HCT116 (cell line): ENCODE data around the gene CFAP300. TPM values are rescaled to one million over a fixed set of nuclear protein-coding genes. Genes with fewer than 3 reads are reported as not detected.

ENCODE experiments used
- ATAC-seq: fragments of 200-7000 bp; cut with Tn5 transposase; 2 replicates; pipeline ENCODE4 v1.9.1; 2020; ENCODE audit warnings: mild to moderate bottlenecking, moderate library complexity
- BruUV-seq: library from RNA; stranded (reverse); fragments of 400-500 nt; replicated peaks from 2 replicates; lab custom pipeline; 2021; lab: Mats Ljungman, UMichigan
- CTCF ChIA-PET: fragments of 300-600 bp; sonication (Branson Sonifier 250); formaldehyde crosslinking; loops from one replicate; lab custom pipeline; 2021; ENCODE audit warnings: antibody characterized with exemption; lab: Charles Lee
- POLR2A ChIA-PET: fragments of 300-600, 350-600 bp; sonication (Branson Sonifier 250); formaldehyde crosslinking; loops from one replicate; lab custom pipeline; 2021; ENCODE audit warnings: antibody characterized with exemption; lab: Charles Lee
- RAD21 ChIA-PET, 2 experiments: fragments of 300-600 bp; sonication (Branson Sonifier 250); formaldehyde crosslinking; loops; one replicate each; lab custom pipeline; 2023; ENCODE audit warnings: low total read pairs in 2 of 2; ENCODE audit not compliant: uncharacterized antibody in 2 of 2, unreplicated experiment in 2 of 2, low non-redundant PET in 1 of 2; lab: Charles Lee
- DNase-seq: peaks from one replicate; pipeline ENCODE4 v3.0.0-alpha.2; 2010; ENCODE audit warnings: low read depth, low spot score
- H2AFZ ChIP-seq: fragments of 200-600 bp; shearing (Covaris generic), sonication (generic); 2 replicates; pipeline ENCODE4 v1.6.1; 2017; ENCODE audit warnings: low read depth, mixed run types, mixed read lengths, antibody characterized with exemption, low read length; ENCODE audit not compliant: poor library complexity, severe bottlenecking
- H3K27ac ChIP-seq: 2 replicates; pipeline ENCODE4 v1.5.1; 2012; ENCODE audit warnings: low read depth, low read length
- H3K27me3 ChIP-seq: fragments of 200-600 bp; sonication (generic); 2 replicates; pipeline ENCODE4 v1.6.1; 2016; ENCODE audit warnings: mixed run types, low read length, mixed read lengths; ENCODE audit not compliant: insufficient read depth
- H3K36me3 ChIP-seq, 2 experiments: fragments of 200-500 bp in 1 of 2; fragments of 200-600 bp in 1 of 2; sonication (Bioruptor generic) in 1 of 2; sonication (generic) in 1 of 2; 2 replicates each; pipeline versions ENCODE4 v1.5.1 to v1.6.1; 2014 to 2016; ENCODE audit warnings: low read length in 2 of 2, inconsistent platforms in 1 of 2, mixed read lengths in 1 of 2, mixed run types in 1 of 2; ENCODE audit not compliant: insufficient read depth in 2 of 2, control insufficient read depth in 1 of 2
- H3K4me1 ChIP-seq, 2 experiments: fragments of 200-600 bp in 1 of 2; sonication (generic) in 1 of 2; 2 replicates each; pipeline versions ENCODE4 v1.5.1 to v1.6.1; 2012 to 2017; ENCODE audit warnings: low read length in 2 of 2, inconsistent platforms in 1 of 2, mild to moderate bottlenecking in 1 of 2, mixed read lengths in 1 of 2, mixed run types in 1 of 2, moderate library complexity in 1 of 2; ENCODE audit not compliant: insufficient read depth in 2 of 2, control insufficient read depth in 1 of 2
- H3K4me2 ChIP-seq: fragments of 200-600 bp; sonication (generic); 2 replicates; pipeline ENCODE4 v1.6.1; 2017; ENCODE audit warnings: mixed run types, low read length, mixed read lengths
- H3K4me3 ChIP-seq, 2 experiments: fragments of 200-600 bp in 1 of 2; sonication (generic) in 1 of 2; replicated peaks in 1 of 2; 2 replicates each; pipeline ENCODE4 v1.5.1; 2011 to 2016; ENCODE audit warnings: low read length in 2 of 2, control low read depth in 1 of 2, low read depth in 1 of 2, mild to moderate bottlenecking in 1 of 2, mixed read lengths in 1 of 2, mixed run types in 1 of 2
- H3K79me2 ChIP-seq: fragments of 200-600 bp; sonication (generic); 2 replicates; pipeline ENCODE4 v1.6.1; 2017; ENCODE audit warnings: mild to moderate bottlenecking, mixed run types, low read length, moderate library complexity, mixed read lengths; ENCODE audit not compliant: insufficient read depth
- H3K9ac ChIP-seq: fragments of 200-600 bp; sonication (generic); 2 replicates; pipeline ENCODE4 v1.6.1; 2016; ENCODE audit warnings: low read length, mixed read lengths
- H3K9me2 ChIP-seq: fragments of 200-600 bp; sonication (generic), shearing (Covaris generic); 2 replicates; pipeline ENCODE4 v1.6.1; 2017; ENCODE audit warnings: mixed run types, mild to moderate bottlenecking, moderate library complexity; ENCODE audit not compliant: insufficient read depth
- H3K9me3 ChIP-seq, 2 experiments: fragments of 200-500 bp in 1 of 2; fragments of 200-600 bp in 1 of 2; sonication (Bioruptor generic) in 1 of 2; sonication (generic) in 1 of 2; 2 replicates each; pipeline ENCODE4 v1.6.1; 2014 to 2017; ENCODE audit warnings: low read length in 2 of 2, mixed read lengths in 2 of 2, inconsistent platforms in 1 of 2, low read depth in 1 of 2, mild to moderate bottlenecking in 1 of 2, mixed run types in 1 of 2, moderate library complexity in 1 of 2; ENCODE audit not compliant: control insufficient read depth in 1 of 2, insufficient read depth in 1 of 2
- H4K20me1 ChIP-seq: fragments of 200-600 bp; sonication (generic), shearing (Covaris generic); 2 replicates; pipeline ENCODE4 v1.6.1; 2017; ENCODE audit warnings: mixed run types, mild to moderate bottlenecking, moderate library complexity; ENCODE audit not compliant: insufficient read depth
- CEBPB ChIP-seq: IDR thresholded peaks from 2 replicates; pipeline ENCODE4 v1.6.1; 2012; ENCODE audit warnings: low read depth
- EGR1 ChIP-seq: IDR thresholded peaks from 2 replicates; pipeline ENCODE4 v1.6.1; 2012; ENCODE audit warnings: low read depth
- EZH2 ChIP-seq: fragments of 200-600 bp; sonication (generic); IDR thresholded peaks from 2 replicates; pipeline ENCODE4 v1.6.1; 2017; ENCODE audit warnings: antibody characterized with exemption, mixed run types
- EZH2phosphoT487 ChIP-seq: fragments of 200-600 bp; IDR thresholded peaks from 2 replicates; pipeline ENCODE4 v1.6.1; 2018; ENCODE audit warnings: antibody characterized with exemption, borderline replicate concordance
- JUND ChIP-seq: IDR thresholded peaks from 2 replicates; pipeline ENCODE4 v1.6.1; 2012
- POLR2A ChIP-seq: IDR thresholded peaks from 2 replicates; pipeline ENCODE4 v1.7.0; 2011; ENCODE audit warnings: borderline replicate concordance; ENCODE audit not compliant: insufficient read depth, insufficient read length; ENCODE audit errors: extremely low read depth
- POLR2AphosphoS5 ChIP-seq: IDR thresholded peaks from 2 replicates; pipeline ENCODE4 v1.6.1; 2011; ENCODE audit warnings: mild to moderate bottlenecking, low read depth, low read length, moderate library complexity
- SIN3A ChIP-seq: IDR thresholded peaks from 2 replicates; pipeline ENCODE4 v1.6.1; 2012; ENCODE audit warnings: low read depth
- SRF ChIP-seq: IDR thresholded peaks from 2 replicates; pipeline ENCODE4 v1.6.1; 2012; ENCODE audit warnings: low read depth
- TCF7L2 ChIP-seq: IDR thresholded peaks from 2 replicates; pipeline ENCODE4 v1.7.0; 2011; ENCODE audit warnings: borderline replicate concordance, inconsistent platforms; ENCODE audit not compliant: insufficient read depth, insufficient read length; ENCODE audit errors: extremely low read depth
- YY1 ChIP-seq: IDR thresholded peaks from 2 replicates; pipeline ENCODE4 v1.6.1; 2011; ENCODE audit warnings: low read length, low read depth, moderate library complexity, mild to moderate bottlenecking; ENCODE audit not compliant: insufficient replicate concordance; ENCODE audit errors: extremely low read depth
- ZFX ChIP-seq: fragments of 450-650 bp; IDR thresholded peaks from 2 replicates; pipeline ENCODE4 v1.6.1; 2017
- ZNF274 ChIP-seq: fragments of 200-500 bp; sonication (Bioruptor generic); IDR thresholded peaks from 2 replicates; pipeline ENCODE4 v1.6.1; 2014; ENCODE audit warnings: mild to moderate bottlenecking, low read depth, low read length, inconsistent platforms
- intact Hi-C: fragments of 100-400 bp; cut with micrococcal nuclease; formaldehyde crosslinking; loops from 2 replicates; pipeline ENCODE4 v1.10.0; 2022
- total RNA-seq: library from RNA; stranded (reverse); gene quantifications from one replicate; pipeline ENCODE4 v1.2.1, GENCODE V29; 2021; ENCODE audit not compliant: unreplicated experiment
- TF ChIP-seq, protein P1 (sequence below): IDR thresholded peaks from 2 replicates; pipeline ENCODE4 v1.6.1; 2012
- TF ChIP-seq, protein P2 (sequence below): IDR thresholded peaks from 2 replicates; pipeline ENCODE4 v1.6.1; 2011; ENCODE audit warnings: mild to moderate bottlenecking, low read length, moderate library complexity; ENCODE audit not compliant: insufficient replicate concordance; ENCODE audit errors: extremely low read depth
- TF ChIP-seq, protein P3 (sequence below): IDR thresholded peaks from 2 replicates; pipeline ENCODE4 v1.6.1; 2012; ENCODE audit warnings: low read depth
- TF ChIP-seq, protein P4 (sequence below), 3 experiments: fragments of 200-600 bp in 1 of 3; sonication (generic) in 1 of 3; IDR thresholded peaks in 2 of 3; conservative IDR thresholded peaks in 1 of 3; 2 replicates each; pipeline ENCODE4 v1.5.1; 2012 to 2017; ENCODE audit warnings: low read depth in 2 of 3, low read length in 2 of 3, antibody characterized with exemption in 1 of 3, borderline replicate concordance in 1 of 3, control low read depth in 1 of 3, mild to moderate bottlenecking in 1 of 3, mixed read lengths in 1 of 3, mixed run types in 1 of 3, moderate library complexity in 1 of 3; ENCODE audit not compliant: insufficient read depth in 1 of 3

The CFAP300 gene
- total RNA-seq, 1 experiment from 2014 or later = not detected

DNA sequence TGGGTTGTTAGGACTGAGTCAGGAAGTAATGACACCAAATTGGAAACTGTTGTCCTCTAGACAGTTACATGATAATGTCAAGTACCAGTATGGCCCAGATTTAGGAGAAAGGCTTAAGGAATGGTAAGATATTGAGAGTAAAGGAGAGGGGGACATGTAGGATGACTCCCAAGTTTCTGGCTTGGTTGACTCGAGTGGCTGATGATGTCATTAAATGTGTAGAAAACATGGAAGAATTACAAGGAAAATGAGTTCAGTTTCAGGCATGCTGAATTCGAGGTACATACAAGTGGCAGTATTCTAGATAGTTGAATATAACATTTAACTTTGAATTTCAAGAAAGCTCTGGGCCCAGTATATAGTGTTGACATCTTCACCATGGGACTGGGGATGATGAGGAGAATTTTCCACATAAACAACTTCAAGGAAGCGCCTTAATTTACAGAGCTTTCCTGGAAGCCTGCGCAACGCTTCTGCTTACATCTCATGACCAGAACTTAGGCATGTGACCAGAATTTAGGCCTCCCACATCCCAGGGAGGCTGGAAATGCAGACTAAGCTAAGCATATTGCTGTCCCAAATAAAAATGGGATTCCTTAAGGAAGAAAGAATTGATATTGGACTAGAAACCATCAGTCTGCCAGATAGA, 3.8 kb downstream of the CFAP300 start:
- Histone ChIP-seq H4K20me1 (no peaks in the 10 kb centered on the region), H3K4me1 (no peaks in the 10 kb centered on the region), H3K4me3 (no peak overlapping the region), H3K27ac (no peak overlapping the region), H3K9me2 (no peaks in the 10 kb centered on the region), H2AFZ (no peak overlapping the region), H3K36me3 (no peaks in the 10 kb centered on the region), H3K79me2 (no peaks in the 10 kb centered on the region), H3K9me3 (no peaks in the 10 kb centered on the region), H3K4me2 (no peak overlapping the region), H3K27me3 (no peaks in the 10 kb centered on the region), H3K9ac (no peak overlapping the region)
- POLR2A ChIA-PET = no interaction called here
- TF ChIP-seq ZNF274 (no peak), CEBPB (no peak), EZH2 (no peak), EZH2phosphoT487 (no peak), JUND (no peak), SIN3A (no peak), POLR2A (no peak), ZFX (no peak), TCF7L2 (no peak), POLR2AphosphoS5 (no peak), SRF (no peak), EGR1 (no peak), YY1 (no peak)
- TF ChIP-seq, protein P1, sequence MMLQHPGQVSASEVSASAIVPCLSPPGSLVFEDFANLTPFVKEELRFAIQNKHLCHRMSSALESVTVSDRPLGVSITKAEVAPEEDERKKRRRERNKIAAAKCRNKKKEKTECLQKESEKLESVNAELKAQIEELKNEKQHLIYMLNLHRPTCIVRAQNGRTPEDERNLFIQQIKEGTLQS = no peak
- TF ChIP-seq, protein P2, sequence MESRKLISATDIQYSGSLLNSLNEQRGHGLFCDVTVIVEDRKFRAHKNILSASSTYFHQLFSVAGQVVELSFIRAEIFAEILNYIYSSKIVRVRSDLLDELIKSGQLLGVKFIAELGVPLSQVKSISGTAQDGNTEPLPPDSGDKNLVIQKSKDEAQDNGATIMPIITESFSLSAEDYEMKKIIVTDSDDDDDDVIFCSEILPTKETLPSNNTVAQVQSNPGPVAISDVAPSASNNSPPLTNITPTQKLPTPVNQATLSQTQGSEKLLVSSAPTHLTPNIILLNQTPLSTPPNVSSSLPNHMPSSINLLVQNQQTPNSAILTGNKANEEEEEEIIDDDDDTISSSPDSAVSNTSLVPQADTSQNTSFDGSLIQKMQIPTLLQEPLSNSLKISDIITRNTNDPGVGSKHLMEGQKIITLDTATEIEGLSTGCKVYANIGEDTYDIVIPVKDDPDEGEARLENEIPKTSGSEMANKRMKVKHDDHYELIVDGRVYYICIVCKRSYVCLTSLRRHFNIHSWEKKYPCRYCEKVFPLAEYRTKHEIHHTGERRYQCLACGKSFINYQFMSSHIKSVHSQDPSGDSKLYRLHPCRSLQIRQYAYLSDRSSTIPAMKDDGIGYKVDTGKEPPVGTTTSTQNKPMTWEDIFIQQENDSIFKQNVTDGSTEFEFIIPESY = no peak
- TF ChIP-seq, protein P3, sequence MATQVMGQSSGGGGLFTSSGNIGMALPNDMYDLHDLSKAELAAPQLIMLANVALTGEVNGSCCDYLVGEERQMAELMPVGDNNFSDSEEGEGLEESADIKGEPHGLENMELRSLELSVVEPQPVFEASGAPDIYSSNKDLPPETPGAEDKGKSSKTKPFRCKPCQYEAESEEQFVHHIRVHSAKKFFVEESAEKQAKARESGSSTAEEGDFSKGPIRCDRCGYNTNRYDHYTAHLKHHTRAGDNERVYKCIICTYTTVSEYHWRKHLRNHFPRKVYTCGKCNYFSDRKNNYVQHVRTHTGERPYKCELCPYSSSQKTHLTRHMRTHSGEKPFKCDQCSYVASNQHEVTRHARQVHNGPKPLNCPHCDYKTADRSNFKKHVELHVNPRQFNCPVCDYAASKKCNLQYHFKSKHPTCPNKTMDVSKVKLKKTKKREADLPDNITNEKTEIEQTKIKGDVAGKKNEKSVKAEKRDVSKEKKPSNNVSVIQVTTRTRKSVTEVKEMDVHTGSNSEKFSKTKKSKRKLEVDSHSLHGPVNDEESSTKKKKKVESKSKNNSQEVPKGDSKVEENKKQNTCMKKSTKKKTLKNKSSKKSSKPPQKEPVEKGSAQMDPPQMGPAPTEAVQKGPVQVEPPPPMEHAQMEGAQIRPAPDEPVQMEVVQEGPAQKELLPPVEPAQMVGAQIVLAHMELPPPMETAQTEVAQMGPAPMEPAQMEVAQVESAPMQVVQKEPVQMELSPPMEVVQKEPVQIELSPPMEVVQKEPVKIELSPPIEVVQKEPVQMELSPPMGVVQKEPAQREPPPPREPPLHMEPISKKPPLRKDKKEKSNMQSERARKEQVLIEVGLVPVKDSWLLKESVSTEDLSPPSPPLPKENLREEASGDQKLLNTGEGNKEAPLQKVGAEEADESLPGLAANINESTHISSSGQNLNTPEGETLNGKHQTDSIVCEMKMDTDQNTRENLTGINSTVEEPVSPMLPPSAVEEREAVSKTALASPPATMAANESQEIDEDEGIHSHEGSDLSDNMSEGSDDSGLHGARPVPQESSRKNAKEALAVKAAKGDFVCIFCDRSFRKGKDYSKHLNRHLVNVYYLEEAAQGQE = no peak
- TF ChIP-seq, protein P4, sequence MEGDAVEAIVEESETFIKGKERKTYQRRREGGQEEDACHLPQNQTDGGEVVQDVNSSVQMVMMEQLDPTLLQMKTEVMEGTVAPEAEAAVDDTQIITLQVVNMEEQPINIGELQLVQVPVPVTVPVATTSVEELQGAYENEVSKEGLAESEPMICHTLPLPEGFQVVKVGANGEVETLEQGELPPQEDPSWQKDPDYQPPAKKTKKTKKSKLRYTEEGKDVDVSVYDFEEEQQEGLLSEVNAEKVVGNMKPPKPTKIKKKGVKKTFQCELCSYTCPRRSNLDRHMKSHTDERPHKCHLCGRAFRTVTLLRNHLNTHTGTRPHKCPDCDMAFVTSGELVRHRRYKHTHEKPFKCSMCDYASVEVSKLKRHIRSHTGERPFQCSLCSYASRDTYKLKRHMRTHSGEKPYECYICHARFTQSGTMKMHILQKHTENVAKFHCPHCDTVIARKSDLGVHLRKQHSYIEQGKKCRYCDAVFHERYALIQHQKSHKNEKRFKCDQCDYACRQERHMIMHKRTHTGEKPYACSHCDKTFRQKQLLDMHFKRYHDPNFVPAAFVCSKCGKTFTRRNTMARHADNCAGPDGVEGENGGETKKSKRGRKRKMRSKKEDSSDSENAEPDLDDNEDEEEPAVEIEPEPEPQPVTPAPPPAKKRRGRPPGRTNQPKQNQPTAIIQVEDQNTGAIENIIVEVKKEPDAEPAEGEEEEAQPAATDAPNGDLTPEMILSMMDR (IDR thresholded peaks at IDR 0.05 in 2 of 3, conservative IDR thresholded peaks at IDR 0.05 in 1 of 3; ENCODE audit: borderline replicate concordance in 1 of 3, insufficient read depth in 1 of 3, low read depth in 2 of 3, low read length in 2 of 3) = no peak
- CTCF ChIA-PET = no interaction called here
- BruUV-seq = no TSS peak
- DNase-seq (no peak), ATAC-seq (no peak)
- RAD21 ChIA-PET = no interaction called here
- intact Hi-C loops = no loop called here
